Activated CD8-positive, alpha-beta memory T cell treated with anti-CD3 and anti-CD28 coated beads, Interleukin-2, amount 50 U/mL, for 4 hours (primary cell): Measurements from ENCODE around the gene MSRB1.
A peak's percentile ranks its signal among the peaks of the same experiment; 100 is the strongest.

ENCODE experiments used
- DNase-seq: peaks from one replicate; pipeline ENCODE4 v3.0.0-alpha.2; 2020

MSRB1 gene

GRCh38 chr16:1942810-1943726, at the start of gene MSRB1:
Gene MSRB1, minus strand, starts transcription at chr16:1943199. Its CDS starts 43 bp downstream, at chr16:1943156.
- peak; percentile 99 for DNase-seq

GRCh38 chr16:1991948-1992703, 49.1 kb upstream of the MSRB1 start:
- DNase-seq = peak; percentile 99

- DNase-seq = no peak
These were observed 48.6 kb upstream of the MSRB1 start for GRCh38 chr16:1991588-1991947.

GRCh38 chr16:1991135-1991551, 48.1 kb upstream of the MSRB1 start:
- peak; percentile 51 for DNase-seq

GRCh38 chr16:1990351-1991134, 47.5 kb upstream of the MSRB1 start:
- peak; percentile 55 for DNase-seq

- DNase-seq = no peak
These were observed 47.0 kb upstream of the MSRB1 start for GRCh38 chr16:1990101-1990350.

- no peak for DNase-seq
These were observed 46.5 kb upstream of the MSRB1 start, which contains the start of gene SYNGR3 for GRCh38 chr16:1989209-1990100. Gene SYNGR3, plus strand, starts transcription at chr16:1989970. Its CDS starts 133 bp downstream, at chr16:1990103.

- no peak for DNase-seq
These were observed 44.2 kb upstream of the MSRB1 start for GRCh38 chr16:1987198-1987597.

GRCh38 chr16:1985466-1986150, 42.6 kb upstream of the MSRB1 start:
- DNase-seq = no peak

GRCh38 chr16:1984347-1985225, 41.6 kb upstream of the MSRB1 start:
- no peak for DNase-seq

- DNase-seq = peak; percentile 64
These were observed 40.7 kb upstream of the MSRB1 start, which contains the start of gene GFER for GRCh38 chr16:1983544-1984346. Gene GFER, plus strand, starts transcription at chr16:1984193. Its CDS starts 26 bp downstream, at chr16:1984219.

GRCh38 chr16:1982991-1983543, 40.1 kb upstream of the MSRB1 start:
- DNase-seq = no peak

- no peak for DNase-seq
These were observed 39.0 kb upstream of the MSRB1 start for GRCh38 chr16:1982013-1982433.

- no peak for DNase-seq
These were observed 38.4 kb upstream of the MSRB1 start, which contains the start of gene NOXO1 for GRCh38 chr16:1981398-1981836. Gene NOXO1, minus strand, starts transcription at chr16:1981469. Its CDS starts 290 bp downstream, at chr16:1981179.

GRCh38 chr16:1980770-1981087, 37.7 kb upstream of the MSRB1 start:
- no peak for DNase-seq

GRCh38 chr16:1980030-1980769, 37.2 kb upstream of the MSRB1 start:
- no peak for DNase-seq

GRCh38 chr16:1979271-1980029, 36.5 kb upstream of the MSRB1 start:
- DNase-seq = peak; percentile 59
